ENCODE data around the gene ARMC3. TPM values are rescaled to one million over a fixed set of nuclear protein-coding genes. Genes with fewer than 3 reads are reported as not detected.

Gene ARMC3
- total RNA-seq, 4 donors from 2014 or later, result not detected

DNA sequence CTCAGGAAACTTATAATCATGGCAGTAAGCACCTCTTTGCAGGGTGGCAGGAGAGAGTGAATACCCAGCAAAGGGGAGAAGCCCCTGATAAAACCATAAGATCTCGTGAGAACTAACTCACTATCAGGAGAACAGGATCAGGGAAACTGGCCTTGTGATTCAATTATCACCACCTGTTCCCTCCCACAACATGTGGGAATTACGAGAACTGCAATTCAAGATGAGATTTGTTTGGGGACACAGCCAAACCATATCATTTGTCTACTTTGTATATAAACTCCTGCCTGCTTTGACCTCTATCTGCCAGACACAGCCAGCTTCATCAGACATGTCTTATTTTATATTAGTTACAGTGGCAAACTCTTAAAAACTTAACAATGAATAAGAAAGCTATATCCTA lies 50.4 kb downstream of the ARMC3 start:
- Histone ChIP-seq H3K27ac (no peak overlapping the region), H3K27me3 (no peaks in the 10 kb centered on the region), H3K4me1 (peaks cover 0 to 4% (median 0%) of the 10 kb centered on the region in 3 donors), H3K36me3 (no peaks in the 10 kb centered on the region), H3K4me3 (no peak overlapping the region), H3K9me3 (no peaks in the 10 kb centered on the region)
- intact Hi-C loops (cut with DNase I), result no loop called here
- TF ChIP-seq POLR2A (IDR thresholded peaks at IDR 0.05), result no peak
- TF ChIP-seq, protein P1, sequence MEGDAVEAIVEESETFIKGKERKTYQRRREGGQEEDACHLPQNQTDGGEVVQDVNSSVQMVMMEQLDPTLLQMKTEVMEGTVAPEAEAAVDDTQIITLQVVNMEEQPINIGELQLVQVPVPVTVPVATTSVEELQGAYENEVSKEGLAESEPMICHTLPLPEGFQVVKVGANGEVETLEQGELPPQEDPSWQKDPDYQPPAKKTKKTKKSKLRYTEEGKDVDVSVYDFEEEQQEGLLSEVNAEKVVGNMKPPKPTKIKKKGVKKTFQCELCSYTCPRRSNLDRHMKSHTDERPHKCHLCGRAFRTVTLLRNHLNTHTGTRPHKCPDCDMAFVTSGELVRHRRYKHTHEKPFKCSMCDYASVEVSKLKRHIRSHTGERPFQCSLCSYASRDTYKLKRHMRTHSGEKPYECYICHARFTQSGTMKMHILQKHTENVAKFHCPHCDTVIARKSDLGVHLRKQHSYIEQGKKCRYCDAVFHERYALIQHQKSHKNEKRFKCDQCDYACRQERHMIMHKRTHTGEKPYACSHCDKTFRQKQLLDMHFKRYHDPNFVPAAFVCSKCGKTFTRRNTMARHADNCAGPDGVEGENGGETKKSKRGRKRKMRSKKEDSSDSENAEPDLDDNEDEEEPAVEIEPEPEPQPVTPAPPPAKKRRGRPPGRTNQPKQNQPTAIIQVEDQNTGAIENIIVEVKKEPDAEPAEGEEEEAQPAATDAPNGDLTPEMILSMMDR (IDR thresholded peaks at IDR 0.05), result peak in 1 of 6 experiments; percentile 4
- WGBS, 2 donors, result 47 to 64% methylated on average over 2 of the region's 2 CpGs
- DNase-seq, result no peak

DNA sequence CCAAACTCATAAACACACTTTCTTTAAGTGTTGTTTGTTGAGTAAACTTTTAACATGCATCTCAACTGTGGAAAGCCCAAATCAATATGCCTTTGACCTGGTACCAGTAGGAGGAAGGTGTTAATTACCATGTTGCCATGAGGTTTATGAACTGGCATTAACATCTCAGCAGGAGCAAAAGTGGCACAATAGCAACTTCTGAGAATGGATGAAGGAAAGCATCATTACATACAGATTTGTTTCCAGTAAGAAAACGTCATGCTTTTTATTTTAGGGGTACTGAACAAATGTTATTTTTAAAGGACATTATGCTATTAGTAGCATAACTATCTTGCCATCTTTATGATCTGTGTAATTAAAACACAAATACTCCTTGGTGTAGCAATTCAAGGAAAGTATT lies 51.1 kb downstream of the ARMC3 start:
- intact Hi-C loops (cut with DNase I), result no loop called here
- no peaks in the 10 kb centered on the region for H3K36me3 ChIP-seq
- TF ChIP-seq POLR2A (IDR thresholded peaks at IDR 0.05), result no peak
- TF ChIP-seq, protein P1 (IDR thresholded peaks at IDR 0.05), result no peak
- H3K27ac ChIP-seq, result no peak overlapping the region
- DNase-seq, result no peak
- H3K27me3 ChIP-seq, result no peaks in the 10 kb centered on the region
- WGBS, 2 donors, result 56 to 58% methylated on average over 1 of the region's 1 CpG
- H3K4me1 ChIP-seq, result peaks cover 0 to 4% (median 0%) of the 10 kb centered on the region in 3 donors
- no peak overlapping the region for H3K4me3 ChIP-seq
- no peaks in the 10 kb centered on the region for H3K9me3 ChIP-seq

DNA sequence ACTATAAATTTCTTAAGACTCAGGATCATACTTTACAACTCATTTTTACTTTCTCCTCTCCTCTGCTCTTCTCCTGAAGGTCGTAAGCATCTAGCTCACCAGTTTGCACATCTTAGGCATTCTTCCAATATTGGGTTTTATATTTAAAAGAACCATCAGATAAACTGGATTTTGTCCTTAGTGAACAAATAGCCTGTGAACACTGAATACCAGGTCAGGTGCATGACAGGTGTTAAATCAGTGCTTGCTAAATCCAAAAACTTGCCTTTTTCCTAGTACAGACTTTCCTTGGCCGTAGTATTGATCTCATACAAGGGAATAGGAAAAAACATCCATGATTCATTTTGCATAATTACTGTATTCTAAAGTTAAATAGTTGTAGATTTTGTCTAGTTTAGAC lies 53.0 kb downstream of the ARMC3 start:
- Histone ChIP-seq H3K27ac (no peak overlapping the region), H3K27me3 (no peaks in the 10 kb centered on the region), H3K4me3 (no peak overlapping the region), H3K36me3 (no peaks in the 10 kb centered on the region), H3K9me3 (no peaks in the 10 kb centered on the region), H3K4me1 (peaks cover 0 to 4% (median 0%) of the 10 kb centered on the region in 3 donors)
- DNase-seq, result no peak
- intact Hi-C loops (cut with DNase I), result no loop called here
- 56 to 79% methylated on average over 2 of the region's 2 CpGs for WGBS, 2 donors
- TF ChIP-seq POLR2A (IDR thresholded peaks at IDR 0.05), result no peak
- TF ChIP-seq, protein P1 (IDR thresholded peaks at IDR 0.05), result no peak

DNA sequence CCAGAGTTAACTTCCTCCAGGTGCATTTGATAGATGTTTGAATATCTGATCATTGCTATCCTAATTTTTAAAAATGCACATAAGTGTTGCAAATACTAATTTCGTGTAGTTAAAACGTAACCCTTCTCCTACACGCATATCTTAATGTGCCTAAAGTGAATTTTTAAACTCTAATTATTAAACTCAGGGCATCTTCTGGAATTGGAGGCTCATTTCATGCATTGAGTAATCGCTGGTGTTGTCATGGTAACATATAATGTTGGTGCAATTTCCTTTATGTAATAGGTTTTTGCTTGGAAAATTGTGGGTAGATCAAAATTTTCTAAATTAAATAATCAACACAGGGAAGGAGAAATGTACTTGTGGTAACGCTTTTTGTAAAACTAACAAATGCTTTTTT lies 56.2 kb downstream of the ARMC3 start:
- H3K36me3 ChIP-seq, result no peaks in the 10 kb centered on the region
- H3K27ac ChIP-seq, result no peak overlapping the region
- TF ChIP-seq, protein P1 (IDR thresholded peaks at IDR 0.05), result no peak
- TF ChIP-seq POLR2A (IDR thresholded peaks at IDR 0.05), result no peak
- intact Hi-C loops (cut with DNase I), result no loop called here
- no peak for DNase-seq
- H3K4me3 ChIP-seq, result no peak overlapping the region
- peaks cover 0 to 5% (median 0%) of the 10 kb centered on the region in 3 donors for H3K4me1 ChIP-seq
- H3K9me3 ChIP-seq, result no peaks in the 10 kb centered on the region
- H3K27me3 ChIP-seq, result no peaks in the 10 kb centered on the region
- WGBS, 2 donors, result 68 to 70% methylated on average over 5 of the region's 5 CpGs

DNA sequence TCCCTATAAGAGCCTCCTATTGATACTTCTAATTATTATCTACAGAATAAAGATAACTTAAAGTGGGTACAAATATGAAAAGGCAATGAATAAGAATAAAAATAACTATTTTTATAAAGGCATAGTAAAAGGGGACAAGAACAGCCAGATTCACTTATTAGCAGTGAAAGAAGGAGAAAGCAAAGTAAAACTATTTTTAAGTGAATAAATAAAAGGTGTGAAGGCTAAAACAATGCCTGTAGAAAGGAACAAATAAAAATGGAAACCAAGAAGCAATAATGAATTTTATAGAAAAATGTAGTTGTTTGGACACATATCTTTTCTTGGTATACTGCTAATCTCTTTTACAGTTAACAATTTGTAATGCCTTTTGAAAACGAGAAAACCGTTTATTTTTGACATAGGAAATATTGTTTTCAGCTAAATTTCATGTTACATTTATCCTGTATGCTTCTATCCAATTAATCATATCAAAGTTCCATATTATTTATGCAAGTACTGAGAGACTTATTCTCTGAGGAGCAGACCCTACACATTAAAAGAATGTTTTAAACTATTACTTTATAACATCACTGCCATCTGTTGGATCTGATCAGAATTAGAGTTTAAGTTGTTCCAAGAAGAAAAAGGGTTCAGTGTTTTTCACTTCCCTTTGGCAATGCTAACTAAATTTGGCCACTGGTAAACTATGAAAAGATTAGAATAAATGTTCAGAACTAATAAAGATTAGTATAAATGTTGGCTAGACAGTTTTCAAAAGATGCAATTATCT lies 59.1 kb downstream of the ARMC3 start:
- Histone ChIP-seq H3K9me3 (no peaks in the 10 kb centered on the region), H3K4me1 (peaks cover 0 to 5% (median 0%) of the 10 kb centered on the region in 3 donors), H3K27ac (no peak overlapping the region), H3K27me3 (no peaks in the 10 kb centered on the region), H3K36me3 (no peaks in the 10 kb centered on the region), H3K4me3 (no peak overlapping the region)
- DNase-seq, result no peak
- intact Hi-C loops (cut with DNase I), result no loop called here
- 24 to 33% methylated on average over 2 of the region's 2 CpGs for WGBS, 2 donors
- TF ChIP-seq, protein P1 (IDR thresholded peaks at IDR 0.05), result peak in 2 of 6 experiments; percentile 32 to 53
- TF ChIP-seq POLR2A (IDR thresholded peaks at IDR 0.05), result no peak

All from esophagus squamous epithelium (tissue), 5 donors.